Kidney tubule cell (primary cell): ENCODE data around the gene DCLK1.
A peak's percentile ranks its signal among the peaks of the same experiment; 100 is the strongest.

Source experiments
- DNase-seq: peaks from one replicate; pipeline ENCODE4 v3.0.0-alpha.2; 2018; ENCODE audit warnings: low spot score

DCLK1 gene

GRCh38 chr13:35894636-35895035 lies 236.5 kb downstream of the DCLK1 start:
- DNase-seq: peak; percentile 9

DNA sequence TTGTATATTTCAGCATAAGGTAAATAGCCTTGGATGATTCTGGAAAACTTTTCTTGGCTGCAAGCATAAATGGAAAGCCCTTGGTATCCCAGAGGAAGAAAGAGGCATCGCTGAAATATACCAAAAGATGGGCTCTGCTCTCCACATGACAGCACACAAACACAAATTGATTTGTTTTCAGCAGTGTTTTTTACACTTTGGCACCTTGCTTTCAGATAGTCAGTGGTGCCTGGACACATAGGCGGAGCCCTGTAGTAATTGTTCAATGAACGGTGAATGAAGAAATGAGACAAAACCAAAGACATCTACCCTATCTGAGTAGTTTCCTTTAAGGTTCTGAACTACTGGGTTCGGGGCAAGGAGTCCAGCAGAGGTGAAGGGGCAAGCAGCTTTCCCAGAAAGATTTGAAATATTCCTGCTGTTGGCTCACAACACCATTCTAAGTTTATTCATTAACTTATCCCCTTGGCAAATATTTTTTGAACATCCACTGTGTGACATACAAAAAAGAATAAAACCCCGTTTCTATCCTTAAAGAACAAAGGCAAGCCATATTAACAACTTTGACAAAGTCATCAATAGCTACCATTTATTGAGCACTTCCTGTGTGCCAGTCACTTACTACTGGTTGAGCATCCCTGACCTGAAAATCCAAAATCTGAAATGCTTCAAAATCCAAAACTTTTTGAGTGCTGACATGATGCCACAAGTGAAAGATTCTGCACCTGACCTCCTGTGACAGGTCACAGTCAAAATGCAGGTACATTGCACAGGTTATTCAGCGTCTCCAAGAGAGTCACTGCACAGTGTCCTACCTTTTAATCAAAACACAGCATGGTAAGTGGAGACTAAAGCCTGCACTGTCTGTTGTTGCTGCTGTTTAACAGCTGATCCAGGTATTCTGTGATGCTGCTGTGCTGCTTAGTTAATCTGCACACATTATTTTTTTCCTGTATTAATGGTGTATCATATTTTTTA lies 238.1 kb downstream of the DCLK1 start:
- peak; percentile 24 for DNase-seq

GRCh38 chr13:35891507-35892441 lies 239.4 kb downstream of the DCLK1 start:
- peak; percentile 89 for DNase-seq

- DNase-seq: no peak
These were observed 241.6 kb downstream of the DCLK1 start for GRCh38 chr13:35889560-35889959.

- no peak for DNase-seq
These were observed 242.2 kb downstream of the DCLK1 start for GRCh38 chr13:35888981-35889380.

DNA sequence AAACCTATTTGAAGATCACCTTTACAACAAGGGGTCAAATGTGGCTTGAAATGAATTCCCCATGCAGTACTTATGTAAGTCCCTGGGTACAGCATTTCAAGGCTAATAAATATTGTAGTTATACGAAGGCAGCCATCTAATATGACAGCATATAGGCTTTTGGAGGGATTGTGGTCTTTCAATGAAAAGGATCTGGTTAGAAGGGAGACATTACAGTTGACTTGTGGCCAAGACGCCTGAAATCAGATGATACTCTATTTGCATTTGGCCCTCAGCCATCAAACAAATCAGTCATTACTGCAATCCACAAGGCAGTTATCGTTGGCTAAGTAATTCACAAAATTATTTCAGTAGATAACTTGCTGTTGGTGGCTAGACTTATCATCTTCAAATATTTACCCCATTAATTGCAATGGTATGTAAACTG lies 242.7 kb downstream of the DCLK1 start:
- DNase-seq: no peak

DNA sequence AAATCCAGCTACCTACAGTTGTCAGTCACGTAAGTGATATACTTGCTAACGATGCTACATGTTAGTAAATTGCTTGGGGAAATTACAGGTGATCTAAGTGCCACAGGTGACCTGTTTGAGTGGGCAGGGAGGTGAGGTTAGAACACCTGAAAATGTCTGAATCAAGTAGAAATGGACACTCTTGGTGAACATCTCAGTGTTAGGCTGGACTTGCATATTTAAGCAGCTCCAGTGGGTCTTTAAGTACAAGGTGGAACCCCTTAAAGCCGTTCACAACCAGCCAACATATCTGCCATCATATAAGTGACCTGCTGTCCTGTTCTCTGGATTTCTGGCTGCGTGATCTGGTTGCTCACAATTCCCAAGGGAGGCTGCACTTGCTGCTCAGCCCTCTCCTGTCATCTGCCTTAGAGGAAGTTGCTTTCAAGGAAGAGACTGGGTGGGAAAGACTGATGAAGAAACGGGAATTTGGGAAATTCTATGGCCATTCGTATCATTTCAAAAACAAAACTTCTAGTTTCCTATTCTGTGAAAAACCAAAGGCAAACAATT lies 244.0 kb downstream of the DCLK1 start:
- no peak for DNase-seq

DNA sequence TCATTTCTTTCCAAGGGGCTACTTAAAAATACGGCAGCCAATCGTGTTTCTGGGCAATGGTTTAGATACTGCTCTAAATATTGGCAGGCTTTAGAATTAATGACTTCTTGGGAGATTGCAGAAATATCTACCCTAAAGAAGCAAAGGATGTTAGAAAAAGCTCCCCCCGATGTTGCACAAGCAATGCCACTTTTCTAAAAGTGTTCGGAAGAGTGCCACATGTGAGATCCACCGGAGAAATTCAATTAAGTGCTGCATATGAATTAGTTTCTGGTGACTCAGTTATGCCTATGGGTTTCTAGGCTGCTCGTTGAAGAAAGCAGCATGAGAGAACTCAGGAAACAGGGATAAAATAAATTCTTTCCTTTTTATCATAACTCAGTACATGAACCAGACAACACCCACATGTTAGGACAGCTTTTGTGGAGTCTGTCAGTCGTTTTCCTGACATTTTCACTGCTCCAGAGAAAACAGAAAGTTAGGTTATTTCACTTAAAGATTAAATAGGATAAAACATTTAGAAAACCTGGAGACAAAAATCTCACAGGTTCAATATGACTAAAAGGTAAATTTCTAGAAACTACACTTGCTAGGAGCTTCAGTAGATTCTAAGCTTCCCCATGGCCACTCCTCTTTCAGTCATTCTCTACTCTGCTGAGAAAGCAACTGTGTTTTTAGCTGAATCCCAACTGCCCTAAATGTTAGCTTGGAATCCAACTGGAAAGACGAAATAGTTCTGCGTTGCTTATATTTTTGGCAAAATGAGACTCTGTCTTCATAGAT lies 244.7 kb downstream of the DCLK1 start:
- no peak for DNase-seq

DNA sequence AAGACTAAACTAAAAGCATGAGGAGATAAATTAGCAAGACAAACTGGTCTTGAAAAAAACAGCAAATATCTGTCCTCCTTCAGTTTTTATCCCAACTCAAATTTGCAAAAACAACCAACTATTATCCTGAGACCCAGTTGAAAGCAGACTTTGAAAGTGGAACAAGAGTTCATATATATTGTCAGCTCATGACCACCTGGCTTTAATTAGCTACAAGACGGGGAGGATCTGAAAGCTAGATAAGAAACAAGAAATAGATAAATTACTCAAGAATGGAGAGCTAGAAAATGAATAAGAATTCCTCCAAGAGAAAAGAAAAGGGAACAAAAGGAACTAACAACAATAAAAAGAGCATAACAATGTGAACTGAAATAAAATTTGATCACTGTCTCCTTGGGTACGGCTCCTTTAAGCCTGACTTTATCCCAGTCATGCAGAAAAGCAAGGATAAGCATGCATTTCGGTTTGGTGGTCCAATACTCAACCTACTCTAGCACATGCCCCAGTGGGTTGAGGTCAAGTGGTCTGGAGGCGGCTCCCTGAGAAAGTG lies 246.9 kb downstream of the DCLK1 start:
- DNase-seq: no peak

- DNase-seq: no peak
These were observed 248.3 kb downstream of the DCLK1 start for GRCh38 chr13:35882722-35883497.

DNA sequence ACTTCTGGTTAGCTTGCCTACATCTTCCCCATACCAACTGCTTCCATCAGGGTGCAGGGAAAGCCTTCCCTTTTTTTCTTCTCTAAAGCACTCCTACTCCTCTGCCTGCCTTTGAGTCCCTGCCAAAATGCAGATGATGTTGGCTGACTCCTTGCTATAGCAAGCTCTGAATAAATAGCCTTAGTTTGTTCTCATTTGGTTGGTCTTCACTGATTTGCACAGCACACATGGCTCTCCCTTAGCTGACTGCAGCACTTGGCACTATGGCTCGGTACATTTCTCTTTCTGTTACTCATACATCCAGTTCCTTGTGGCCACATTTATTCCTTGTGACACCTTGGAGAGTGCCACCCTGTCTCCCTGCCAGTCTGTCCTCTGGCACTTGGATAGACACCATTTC lies 249.8 kb downstream of the DCLK1 start:
- peak; percentile 11 for DNase-seq

DNA sequence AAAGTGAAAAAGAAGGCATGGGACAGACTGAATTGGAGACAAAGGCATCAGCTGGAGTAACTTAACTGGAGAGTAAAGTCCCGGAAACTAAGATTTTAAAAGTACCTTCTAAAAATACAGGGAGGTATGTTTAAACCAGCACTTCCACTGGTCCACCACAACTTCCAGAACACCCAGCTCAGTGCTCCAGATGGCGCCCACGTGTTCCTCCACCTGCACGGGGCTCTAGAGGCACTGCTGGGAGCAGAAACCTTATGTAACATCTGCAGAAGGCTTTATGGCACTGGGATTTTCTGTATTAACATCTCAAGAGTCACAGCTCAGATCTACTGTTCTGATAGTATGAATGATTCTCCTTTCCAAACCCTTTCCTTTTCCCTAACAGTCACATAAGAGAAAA lies 252.1 kb downstream of the DCLK1 start:
- DNase-seq: no peak

- no peak for DNase-seq
These were observed 254.6 kb downstream of the DCLK1 start for GRCh38 chr13:35876601-35877000.

- DNase-seq: no peak
These were observed 256.5 kb downstream of the DCLK1 start for GRCh38 chr13:35874704-35875103.

DNA sequence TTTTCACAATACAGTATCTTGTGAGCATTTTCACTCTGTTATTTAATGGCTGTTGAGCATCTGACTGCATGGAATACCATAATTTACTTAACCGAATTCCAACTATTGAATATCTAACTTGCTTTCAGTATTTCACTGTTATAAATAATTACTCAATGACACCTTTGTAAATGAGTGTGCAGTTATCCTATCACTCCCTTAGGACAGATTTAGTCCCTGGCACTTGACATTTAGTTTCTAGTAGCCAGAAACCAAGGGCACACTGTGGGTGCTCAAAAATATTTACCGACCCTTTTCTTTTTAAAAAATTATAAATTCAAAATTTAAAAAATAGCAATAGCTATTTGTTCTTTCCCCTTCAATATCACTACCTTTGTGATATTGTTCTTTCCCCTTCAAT lies 258.8 kb downstream of the DCLK1 start:
- no peak for DNase-seq

DNA sequence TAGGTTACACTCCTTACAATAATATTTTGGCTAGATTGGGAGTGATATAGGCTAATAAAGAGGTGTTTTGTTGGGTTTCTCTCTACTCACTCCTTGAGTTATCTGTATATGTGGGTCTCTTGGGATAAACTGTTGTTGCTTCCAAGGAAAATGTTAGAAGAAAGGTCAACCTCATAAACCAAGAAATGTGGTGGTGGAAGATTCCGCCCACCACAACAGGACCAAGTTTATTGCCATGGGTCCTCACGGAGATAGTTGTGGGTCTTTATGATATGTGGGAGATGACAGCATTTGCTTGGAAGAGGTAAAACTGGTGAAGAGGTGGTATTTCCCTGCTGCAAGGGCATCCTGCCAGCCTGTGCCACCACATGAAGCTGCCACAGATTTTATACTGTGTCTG lies 259.6 kb downstream of the DCLK1 start:
- no peak for DNase-seq

GRCh38 chr13:35866801-35867200 lies 264.4 kb downstream of the DCLK1 start:
- peak; percentile 16 for DNase-seq

- peak; percentile 71 for DNase-seq
These were observed 265.6 kb downstream of the DCLK1 start for GRCh38 chr13:35865341-35866240.

- no peak for DNase-seq
These were observed 270.5 kb downstream of the DCLK1 start for GRCh38 chr13:35860661-35861060.
